AG09309 (cell line): Measurements from ENCODE around the gene LCT.

Experiments
- DNase-seq: peaks from one replicate; pipeline ENCODE4 v3.0.0-alpha.2; 2010; ENCODE audit warnings: low read depth
- H3K4me3 ChIP-seq: 2 replicates; pipeline ENCODE4 v1.5.1; 2011; ENCODE audit warnings: mild to moderate bottlenecking, low read depth, low read length, moderate library complexity; ENCODE audit not compliant: control insufficient read depth
- CTCF ChIP-seq: IDR thresholded peaks from 2 replicates; pipeline ENCODE4 v1.5.1; 2011; ENCODE audit warnings: mild to moderate bottlenecking, low read depth, low read length, inconsistent platforms; ENCODE audit not compliant: insufficient read depth, control insufficient read depth; ENCODE audit errors: missing control alignments

Gene LCT

DNA sequence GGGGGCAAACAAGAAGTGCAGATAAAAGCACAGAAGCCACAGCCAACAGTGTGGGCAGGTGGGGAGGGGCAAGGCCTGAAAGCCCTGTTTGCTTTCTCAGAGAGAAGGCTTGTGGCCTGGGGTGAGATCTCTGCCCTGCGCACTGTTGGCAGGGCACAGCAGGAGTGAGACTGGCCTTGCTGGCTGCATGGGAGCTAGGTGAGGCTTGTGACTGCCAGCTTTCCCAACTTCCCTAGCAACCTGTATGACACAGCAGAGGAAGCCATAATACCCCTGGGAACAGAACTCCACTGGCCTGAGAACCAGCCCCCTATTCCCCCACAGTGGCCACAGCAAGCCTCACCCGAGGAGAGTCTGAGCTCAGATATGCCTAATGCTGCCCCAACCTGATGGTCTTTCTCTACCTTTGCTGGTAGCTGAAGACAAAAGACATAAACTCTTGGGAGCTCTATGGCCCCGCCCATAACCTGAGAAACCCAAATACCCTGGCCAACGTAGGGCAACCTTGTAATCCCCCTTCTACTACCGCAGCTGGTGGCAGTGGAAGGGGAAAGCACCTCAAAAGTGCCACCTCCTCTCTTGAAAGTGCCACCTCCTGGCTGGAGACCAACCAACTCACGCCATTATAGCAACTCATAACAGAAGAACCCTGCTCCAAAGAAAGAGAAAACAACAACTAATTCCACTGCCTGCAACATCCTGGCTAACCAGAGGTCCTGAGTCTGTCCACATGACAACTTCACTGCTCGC lies 44.4 kb downstream of the LCT start:
- no peak for TF ChIP-seq CTCF
- no peak for DNase-seq
- no peak overlapping the region for H3K4me3 ChIP-seq

GRCh38 chr2:135791418-135792190 lies 45.4 kb downstream of the LCT start:
- TF ChIP-seq CTCF = no peak
- no peak for DNase-seq
- no peak overlapping the region for H3K4me3 ChIP-seq

DNA sequence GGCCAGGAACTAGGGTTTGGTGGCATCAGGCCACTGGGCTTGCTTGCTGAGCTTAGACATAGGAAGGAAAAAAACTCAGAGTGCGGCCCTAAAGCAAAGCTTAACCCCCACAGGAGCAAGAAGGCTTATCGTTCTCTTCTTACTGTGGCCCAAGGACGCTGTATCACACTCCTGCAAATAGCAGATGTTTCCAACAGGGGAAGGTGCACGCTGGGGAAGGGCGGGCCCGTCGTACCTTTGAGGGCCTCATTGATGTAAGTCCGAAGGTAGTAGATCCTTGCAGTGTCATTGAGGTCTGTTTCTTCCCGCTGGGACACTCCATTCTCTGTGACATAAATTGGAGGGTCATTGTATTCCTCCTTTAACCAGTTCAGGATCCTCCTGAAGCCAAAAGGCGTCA lies 46.6 kb downstream of the LCT start:
- H3K4me3 ChIP-seq = no peak overlapping the region
- no peak for TF ChIP-seq CTCF
- no peak for DNase-seq

DNA sequence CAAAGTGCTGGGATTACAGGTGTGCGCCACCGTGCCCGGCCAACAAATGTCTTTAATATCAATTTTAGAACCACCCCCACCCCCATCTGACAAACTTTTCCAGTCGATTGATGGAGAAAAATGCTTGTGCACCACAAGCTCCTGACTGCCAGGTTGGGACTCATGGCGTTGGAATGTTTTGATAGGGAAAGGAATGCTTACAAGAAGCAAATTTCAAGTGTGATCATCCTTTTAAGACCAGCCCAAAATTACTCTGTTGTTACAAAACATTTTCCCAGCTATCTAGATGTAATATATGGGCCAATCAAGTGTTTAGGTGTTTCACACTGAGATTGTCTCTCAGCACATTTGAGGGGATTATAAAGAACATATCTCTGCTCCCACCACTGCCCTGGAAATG lies 50.2 kb downstream of the LCT start:
- peak; percentile 67 for DNase-seq
- no peak for TF ChIP-seq CTCF

DNA sequence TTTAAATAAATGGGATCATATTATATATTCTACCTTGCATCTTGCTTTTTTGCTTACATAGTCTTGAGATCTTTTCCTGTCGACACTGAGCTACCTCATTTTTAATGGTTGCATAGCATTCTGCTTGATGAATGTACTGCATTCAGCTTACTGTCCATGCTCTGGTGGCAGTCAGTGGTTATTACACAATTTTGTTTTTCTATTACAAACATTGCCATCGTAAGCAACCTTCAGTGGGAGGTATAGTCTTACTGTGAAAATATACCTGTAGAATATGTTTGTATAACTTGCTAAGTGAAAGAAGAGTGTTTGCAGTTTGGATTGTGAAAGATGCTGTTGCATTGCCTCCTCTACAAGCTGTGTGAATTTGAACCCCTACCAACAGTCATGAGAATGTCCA lies 52.0 kb downstream of the LCT start:
- DNase-seq = no peak
- H3K4me3 ChIP-seq = no peak overlapping the region
- peak; percentile 30 for TF ChIP-seq CTCF

More for the DNA sequence above, 50.2 kb downstream of the LCT start:
- H3K4me3 ChIP-seq = no peak overlapping the region

DNA sequence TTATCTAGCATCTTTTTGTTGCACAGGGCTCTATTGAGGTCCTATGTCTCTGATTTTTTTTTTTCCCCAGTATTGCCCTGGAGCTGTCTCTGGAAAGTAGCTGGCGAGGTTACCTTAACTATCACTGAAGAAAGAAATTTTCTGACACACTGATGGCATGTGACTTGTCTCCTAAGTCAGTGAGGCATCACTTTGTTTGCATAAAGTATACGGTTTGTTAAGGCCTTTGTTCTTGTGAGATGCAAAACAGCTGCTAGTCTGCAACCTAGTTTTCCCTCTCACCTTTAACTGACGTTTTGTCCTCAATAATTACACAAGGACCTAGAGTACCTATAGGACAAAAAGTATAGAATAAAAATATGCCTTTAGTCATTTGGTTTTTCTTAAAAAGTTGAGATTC lies 53.5 kb downstream of the LCT start:
- H3K4me3 ChIP-seq = no peak overlapping the region
- no peak for TF ChIP-seq CTCF
- no peak for DNase-seq
